Measurements from ENCODE around the gene ANKZF1.

The ANKZF1 gene

GRCh38 chr2:219285373-219285735 is 55.7 kb downstream of the ANKZF1 start:
- peaks cover 25% of the 10 kb centered on the region for H3K36me3 ChIP-seq (ENCODE audit: control insufficient read depth, insufficient read depth, low read length)
- no peak overlapping the region for H3K4me3 ChIP-seq (replicated peaks; ENCODE audit: low read depth, low read length)
- no peak for DNase-seq (ENCODE audit: extremely low read depth, insufficient read length)
- no peaks in the 10 kb centered on the region for H3K27me3 ChIP-seq (replicated peaks; ENCODE audit: control insufficient read depth, insufficient read depth, low read length)
- TF ChIP-seq CTCF (IDR thresholded peaks at IDR 0.05; ENCODE audit: insufficient read depth, low read length, poor library complexity, severe bottlenecking) = no peak

GRCh38 chr2:219285894-219286425 is 56.4 kb downstream of the ANKZF1 start:
- no peak for TF ChIP-seq CTCF (IDR thresholded peaks at IDR 0.05; ENCODE audit: insufficient read depth, low read length, poor library complexity, severe bottlenecking)
- Histone ChIP-seq H3K36me3 (ENCODE audit: control insufficient read depth, insufficient read depth, low read length) (peaks cover 23% of the 10 kb centered on the region), H3K4me3 (replicated peaks; ENCODE audit: low read depth, low read length) (no peak overlapping the region), H3K27me3 (replicated peaks; ENCODE audit: control insufficient read depth, insufficient read depth, low read length) (no peaks in the 10 kb centered on the region)
- DNase-seq (ENCODE audit: extremely low read depth, insufficient read length) = no peak

Data from GM06990 (cell line).